Caki2 (cell line): ENCODE data around the gene MAP6. TPM values are rescaled to one million over a fixed set of nuclear protein-coding genes. Genes with fewer than 3 reads are reported as not detected.

Experiments
- DNase-seq: peaks from one replicate; pipeline ENCODE4 v3.0.0-alpha.2; 2015; ENCODE audit warnings: low read depth
- in situ Hi-C: cut with HindIII; loops from 2 replicates; pipeline ENCODE4 v1.10.0; 2016; ENCODE audit warnings: low sequenced_read_pairs, low pct_unique_long_range_greater_than_20kb, mixed read lengths
- total RNA-seq: library from RNA; depleted of rRNA; stranded (reverse); fragments of >200 nt; shearing (Covaris generic); gene quantifications from 2 replicates; pipeline ENCODE4 v1.2.3, GENCODE V29; 2014; ENCODE audit warnings: low replicate concordance; rRNA removed

Gene MAP6
- total RNA-seq, 1 experiment from 2014 or later = not detected

DNA sequence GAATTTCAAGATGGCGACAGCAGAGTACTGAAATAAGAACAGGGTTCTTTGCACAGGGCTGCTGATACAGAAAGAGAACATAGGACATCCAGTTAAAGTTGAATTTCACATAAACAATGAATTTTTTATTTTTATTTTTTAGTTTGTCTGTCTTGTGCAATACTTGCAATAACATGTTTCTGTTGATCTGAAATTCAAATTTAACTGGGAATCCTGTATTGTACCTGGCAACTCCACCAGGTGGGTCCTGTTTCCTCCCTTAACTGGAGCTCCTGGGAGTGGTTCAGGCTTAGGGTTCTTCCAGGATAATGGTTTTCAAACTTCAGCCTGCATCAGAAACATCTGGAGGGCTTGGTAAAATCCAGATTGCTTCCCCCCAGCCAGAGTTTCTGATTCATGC lies 121.7 kb downstream of the MAP6 start:
- no peak for DNase-seq
- in situ Hi-C loops = no loop called here

DNA sequence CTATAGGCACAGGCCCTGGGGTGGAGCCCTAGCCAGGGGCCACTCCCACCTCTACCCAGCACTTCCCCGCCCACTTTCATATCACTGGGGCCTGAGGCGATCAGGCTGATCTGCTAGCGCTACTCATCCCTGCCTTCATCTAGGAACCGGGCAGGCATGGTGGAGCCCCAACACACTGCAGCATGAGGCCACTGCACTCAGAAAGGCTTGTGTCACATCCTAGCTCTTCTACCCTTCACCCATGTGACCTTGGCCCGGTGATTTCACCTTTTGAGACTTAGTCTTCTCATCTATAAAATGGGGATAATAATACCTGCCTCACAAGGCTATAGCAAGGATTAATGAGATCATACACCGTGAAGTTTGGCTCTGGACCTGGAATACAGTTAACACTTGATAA lies 125.0 kb downstream of the MAP6 start:
- in situ Hi-C loops = no loop called here
- DNase-seq = no peak

DNA sequence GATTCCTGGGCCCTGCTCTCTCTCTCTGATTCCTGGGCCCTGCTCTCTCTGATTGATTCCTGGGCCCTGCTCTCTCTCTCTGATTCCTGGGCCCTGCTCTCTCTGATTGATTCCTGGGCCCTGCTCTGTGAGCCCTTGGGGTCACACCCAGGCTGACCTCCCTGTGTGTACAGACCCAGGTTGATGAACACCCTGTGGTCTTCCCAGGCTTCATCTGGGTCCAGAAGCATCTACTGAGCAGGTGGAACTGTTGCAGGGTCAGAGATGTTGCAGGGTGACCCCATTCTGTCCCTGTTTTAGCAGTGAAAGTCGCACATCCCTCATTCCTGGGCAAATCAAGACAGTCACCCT lies 126.8 kb downstream of the MAP6 start:
- in situ Hi-C loops = no loop called here
- no peak for DNase-seq

DNA sequence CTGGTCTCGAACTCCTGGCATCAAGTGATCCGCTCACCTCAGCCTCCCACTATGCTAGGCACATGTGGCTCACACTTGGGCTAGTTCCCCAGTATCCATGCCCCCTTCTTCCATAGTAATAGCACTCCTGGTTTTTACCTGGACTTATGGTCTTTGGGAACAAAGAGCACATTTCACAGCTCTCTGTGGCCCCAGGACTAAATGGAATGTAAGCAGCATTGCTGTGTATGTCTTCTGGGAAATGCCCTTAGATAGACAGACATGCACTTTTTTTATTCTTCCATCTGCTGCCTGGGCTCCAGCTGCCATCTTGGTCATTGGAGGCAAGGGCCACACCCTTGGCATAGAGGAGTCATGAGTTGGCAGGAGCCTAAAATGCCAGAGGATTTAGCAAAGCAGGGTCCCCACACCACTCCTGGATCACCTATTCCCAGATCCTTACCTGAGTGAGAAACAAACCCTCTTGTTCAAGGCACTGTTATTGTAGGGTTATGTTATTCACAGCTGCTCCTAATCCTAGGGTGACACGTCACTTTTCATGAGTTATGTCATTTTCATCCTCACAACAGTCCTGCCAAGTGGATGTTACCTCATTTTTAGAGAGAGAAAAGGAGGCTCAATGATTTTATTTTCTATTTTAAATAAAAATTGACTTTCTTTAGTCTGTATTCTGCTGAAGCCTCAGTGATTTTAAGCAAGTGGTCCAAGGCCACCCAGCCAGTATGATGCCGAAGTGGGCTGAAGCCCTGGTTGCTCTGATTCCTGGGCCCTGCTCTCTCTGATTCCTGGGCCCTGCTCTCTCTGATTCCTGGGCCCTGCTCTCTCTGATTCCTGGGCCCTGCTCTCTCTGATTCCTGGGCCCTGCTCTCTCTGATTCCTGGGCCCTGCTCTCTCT lies 127.4 kb downstream of the MAP6 start:
- in situ Hi-C loops = no loop called here
- no peak for DNase-seq

DNA sequence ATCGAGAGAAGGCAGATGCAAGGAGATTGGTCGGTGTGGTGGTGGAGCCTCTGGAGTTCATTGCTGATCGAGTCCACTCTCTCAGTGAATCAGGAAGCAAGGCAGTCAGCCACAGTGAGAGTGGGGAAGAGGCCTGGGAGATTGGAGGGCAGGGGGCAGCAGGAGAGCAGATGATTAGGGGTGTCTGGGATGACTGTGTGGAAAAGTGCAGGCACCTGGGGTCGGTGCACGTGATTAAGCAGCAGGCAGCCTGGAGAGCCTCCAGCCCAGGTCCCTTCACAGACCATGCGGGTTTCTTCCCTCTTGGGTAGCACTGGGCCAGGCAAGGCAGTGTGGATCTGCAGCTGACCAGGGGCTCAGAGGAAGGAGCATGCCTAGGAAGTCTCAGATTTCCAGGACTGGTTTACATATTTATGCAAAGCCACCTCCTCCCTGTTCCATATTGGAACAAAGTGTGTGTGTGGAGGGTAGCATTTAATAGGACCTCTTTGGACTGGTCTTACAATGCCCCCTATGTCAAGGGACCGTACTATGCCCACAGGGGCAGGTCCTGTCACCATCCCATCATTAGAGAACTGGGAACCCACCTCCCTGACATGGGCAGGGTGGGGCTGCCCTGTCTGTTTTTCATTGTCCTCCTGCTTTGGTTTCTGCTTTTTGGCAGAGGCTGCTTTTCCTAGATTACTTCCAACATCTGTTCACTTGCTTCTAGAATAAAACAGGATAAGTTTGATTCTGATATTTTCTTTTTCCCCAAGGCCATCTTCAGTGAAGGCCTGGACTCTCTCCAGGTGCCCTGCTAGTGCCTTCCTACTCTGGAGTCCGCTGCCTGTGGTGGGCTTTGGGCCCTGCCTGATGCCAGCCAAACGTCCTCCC lies 129.1 kb downstream of the MAP6 start:
- no peak for DNase-seq
- in situ Hi-C loops = no loop called here

DNA sequence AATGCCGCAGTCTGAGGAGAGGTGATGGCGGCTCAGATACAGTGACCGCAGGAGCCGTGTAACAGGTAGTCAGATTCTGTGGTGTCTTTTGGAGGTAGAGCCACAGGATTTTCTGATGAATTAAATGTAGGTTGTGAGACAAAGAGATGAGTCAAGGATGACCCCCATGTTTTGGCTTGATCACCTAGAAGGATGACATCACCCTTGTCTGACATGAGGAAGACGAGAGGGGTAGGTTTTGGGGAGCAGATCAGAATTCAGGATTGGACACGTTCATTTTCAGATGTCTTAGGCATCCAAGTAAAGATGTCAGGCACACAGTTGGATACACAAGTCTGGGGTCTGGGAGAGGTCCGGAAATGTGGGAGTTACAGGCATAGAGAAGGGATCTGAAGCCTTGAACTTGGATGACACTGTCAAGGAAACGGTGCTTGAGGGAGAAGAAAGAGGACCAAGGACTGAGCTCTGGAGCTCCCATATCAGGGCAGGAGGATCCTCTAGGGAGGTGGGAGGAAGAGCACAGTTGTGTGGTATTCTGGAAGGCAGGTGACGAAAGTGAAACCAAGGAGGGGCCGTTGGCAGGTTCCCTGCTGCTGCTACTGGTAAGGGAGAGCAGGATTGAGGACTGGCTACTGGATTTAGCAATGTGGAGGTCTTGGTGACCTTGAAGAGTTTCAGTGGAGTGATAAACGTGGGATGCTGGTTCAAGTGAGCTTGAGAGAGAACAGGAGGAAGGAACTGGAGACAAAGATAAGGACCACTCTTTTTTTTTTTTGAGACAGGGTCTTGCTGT lies 130.5 kb downstream of the MAP6 start:
- in situ Hi-C loops = no loop called here
- no peak for DNase-seq

DNA sequence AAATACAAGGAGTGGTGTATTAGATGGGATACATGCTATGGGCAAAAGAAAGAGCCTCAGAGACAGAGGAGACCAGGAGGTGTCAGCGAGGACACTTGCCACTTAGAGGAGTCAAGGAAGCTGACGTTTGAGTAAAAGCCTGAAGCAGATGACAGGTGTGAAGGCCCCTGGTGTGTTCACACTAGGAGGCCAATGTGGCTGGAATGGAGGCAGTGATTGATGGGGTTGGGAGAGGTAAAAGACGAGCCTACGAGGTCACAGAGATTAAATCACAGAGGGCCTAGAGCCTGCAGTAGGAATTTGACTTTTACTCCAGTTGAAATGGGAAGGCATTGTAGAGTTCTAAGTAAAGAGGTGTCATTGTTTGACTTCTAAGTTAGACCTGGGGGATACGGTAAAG lies 131.1 kb downstream of the MAP6 start:
- no peak for DNase-seq
- in situ Hi-C loops = no loop called here

Other genes starting within 250 kb of the MAP6 start
- gene KLHL35, start 235.8 kb downstream of the MAP6 start, total RNA-seq = not detected in 2 replicates
- gene GDPD5, start 143.1 kb downstream of the MAP6 start, total RNA-seq = 1.6 and 2.8 TPM in 2 replicates
- 51.3 and 72.5 TPM in 2 replicates for gene SERPINH1, start 106.8 kb downstream of the MAP6 start, total RNA-seq
- gene MOGAT2, start 48.8 kb upstream of the MAP6 start, total RNA-seq = not detected in 2 replicates
- 0.17 and 13.2 TPM in 2 replicates for gene DGAT2, start 99.7 kb upstream of the MAP6 start, total RNA-seq
- gene UVRAG, start 146.2 kb upstream of the MAP6 start, total RNA-seq = 6.9 and 9.2 TPM in 2 replicates